ENCODE measurements around the gene PLD2.
"Not testable (repeated sequence)": the region's sequence is repeated elsewhere in the genome, so short reads cannot be mapped to it uniquely, and the experiment has no call there.

PLD2 gene

DNA sequence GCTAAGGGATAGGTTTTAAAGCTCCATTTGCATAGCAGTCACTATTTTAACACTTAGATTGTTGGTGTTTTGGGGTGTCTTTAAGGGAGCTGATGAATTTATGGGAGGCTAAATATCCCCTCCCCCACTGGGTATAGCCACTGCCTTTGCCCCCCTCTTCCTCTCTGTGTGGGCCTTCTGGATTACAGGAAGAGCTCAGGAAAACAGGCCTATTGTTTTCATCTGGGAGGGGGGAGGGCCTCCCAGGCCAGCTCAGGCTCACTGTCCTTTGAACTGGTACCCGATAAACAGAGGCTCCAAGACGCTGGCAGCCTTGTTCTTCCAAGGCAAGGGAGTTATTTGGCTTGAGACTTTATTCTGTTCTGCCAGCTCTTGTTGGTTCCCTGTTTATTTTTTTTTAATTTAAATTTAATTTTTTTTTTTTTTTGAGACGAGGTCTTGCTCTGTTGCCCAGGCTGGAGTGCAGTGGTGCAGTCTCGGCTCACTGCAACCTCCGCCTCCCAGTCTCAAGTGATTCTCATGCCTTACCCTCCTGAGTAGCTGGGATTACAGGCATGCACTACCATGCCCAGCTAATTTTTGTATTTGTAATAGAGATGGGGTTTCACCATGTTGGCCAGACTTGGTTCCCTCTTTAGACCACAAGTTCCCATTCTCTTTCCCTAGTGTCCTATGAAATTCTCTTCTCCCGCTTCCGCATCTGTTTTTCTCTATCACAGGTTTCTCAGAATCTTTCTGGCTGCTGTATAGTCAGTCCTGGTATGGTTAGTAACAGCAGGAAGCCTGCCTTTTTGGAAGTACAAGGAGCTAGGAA lies 51.3 kb downstream of the PLD2 start:
- DNase-seq: no peak

DNA sequence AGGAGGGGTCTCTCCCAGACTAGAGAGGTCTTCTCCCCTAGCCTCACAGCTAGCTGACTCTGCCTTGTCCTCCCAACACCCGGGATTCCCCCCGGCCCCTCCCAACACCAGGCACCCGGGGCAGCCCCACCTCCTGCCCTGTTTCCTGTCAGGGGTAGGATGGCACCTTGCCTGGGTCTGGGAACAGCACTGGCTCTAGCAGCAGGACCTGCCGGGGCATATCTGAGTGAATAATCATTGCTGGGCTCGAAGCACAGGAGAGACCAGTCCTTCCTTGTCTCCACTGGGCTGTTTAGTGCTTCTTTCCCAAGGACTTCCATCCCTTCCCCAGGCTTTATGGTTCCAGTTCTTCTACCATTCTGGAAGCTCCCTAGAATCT lies 51.9 kb downstream of the PLD2 start:
- no peak for DNase-seq

DNA sequence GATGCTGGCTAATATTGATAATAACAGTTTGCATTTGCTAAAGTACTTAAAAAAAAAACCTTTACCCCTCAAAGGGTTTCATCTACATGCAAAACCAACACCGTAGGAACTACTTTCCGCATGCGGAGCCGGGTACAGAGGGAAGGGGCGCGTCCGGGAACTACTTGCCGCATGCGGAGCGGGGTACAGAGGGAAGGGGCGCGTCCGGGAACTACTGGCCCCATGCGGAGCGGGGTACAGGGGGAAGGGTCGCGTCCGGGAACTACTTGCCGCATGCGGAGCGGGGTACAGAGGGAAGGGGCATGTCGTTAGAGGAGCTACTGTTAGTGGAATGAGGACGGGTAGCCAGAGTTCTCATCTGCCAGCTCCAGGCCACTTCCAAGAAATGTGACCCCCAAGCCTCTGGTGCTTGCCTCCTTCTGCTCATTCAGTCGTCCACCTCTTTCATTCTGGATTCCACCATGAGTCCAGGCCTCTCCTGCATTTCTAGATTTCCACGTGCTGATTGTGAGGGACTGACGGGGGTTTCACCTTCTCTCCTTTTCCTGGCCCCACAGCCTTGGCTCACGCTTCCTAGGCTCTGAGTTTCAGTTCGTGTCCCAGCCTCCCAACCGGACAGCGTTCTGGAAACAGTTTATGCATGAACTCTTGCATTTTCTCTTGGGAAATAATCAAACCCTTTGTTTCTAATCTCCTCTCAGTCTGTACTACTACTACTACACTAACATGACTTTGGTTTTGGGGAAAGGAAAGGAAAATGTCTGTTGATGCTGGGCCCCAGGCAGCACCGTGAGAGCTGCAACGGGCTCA lies 53.1 kb downstream of the PLD2 start:
- no peak for DNase-seq

DNA sequence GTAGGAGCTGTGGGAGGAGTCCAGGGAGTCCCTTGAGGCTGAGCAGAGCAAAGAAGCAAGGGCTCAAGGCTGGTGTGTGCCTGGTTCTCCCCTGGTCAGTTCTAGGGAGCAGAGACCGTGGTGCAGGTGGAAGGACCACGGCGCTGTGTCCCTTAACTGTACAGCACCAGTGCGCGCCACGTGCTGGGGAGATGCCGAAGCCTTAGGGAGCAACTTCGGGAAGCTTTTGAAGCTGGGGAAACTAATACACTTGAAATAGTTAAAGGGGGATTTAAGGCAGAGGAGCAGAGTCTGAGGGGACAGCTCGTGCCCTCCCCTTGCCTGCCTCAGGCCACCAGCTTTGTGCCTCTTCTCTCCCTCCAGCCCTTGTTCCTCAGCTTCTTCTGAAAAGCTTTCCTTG lies 53.7 kb downstream of the PLD2 start:
- no peak for DNase-seq

DNA sequence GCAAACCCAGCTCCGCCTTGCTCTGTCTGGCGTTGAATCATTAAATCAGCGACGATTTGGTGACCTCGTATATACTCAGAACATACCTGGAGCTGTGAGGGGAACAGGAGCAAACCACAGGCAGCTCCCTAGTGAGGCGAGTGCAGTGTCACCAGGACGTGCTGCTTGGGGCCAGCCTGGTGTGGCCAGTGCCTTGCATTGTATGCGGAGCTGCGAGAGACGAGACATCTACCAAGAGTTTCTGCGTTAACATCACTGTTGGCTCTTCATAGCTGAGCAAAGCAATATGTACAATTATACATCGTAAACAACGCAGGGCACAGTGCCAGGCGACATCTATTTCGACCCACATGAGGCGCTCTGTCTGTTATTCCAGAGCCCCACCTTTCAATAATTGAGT lies 54.1 kb downstream of the PLD2 start:
- DNase-seq: no peak

DNA sequence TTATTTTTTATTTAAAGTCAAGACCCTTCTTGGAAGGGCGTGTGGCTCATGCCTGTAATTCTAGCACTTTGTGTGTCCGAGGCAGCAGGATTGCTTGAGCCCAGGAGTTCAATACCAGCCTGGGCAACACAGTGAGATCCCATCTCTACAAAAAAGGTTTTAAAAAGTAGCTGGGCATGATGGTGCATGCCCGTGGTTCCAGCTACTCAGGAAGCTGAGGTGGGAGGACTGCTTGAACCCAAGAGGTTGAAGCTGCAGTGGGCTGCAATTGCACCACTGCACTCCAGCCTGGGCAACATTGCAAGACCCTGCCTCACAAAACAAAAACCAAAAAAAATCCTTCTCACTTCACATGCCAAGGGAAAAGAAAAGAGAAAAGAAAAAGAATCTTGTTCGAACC lies 55.8 kb downstream of the PLD2 start:
- no peak for DNase-seq

DNA sequence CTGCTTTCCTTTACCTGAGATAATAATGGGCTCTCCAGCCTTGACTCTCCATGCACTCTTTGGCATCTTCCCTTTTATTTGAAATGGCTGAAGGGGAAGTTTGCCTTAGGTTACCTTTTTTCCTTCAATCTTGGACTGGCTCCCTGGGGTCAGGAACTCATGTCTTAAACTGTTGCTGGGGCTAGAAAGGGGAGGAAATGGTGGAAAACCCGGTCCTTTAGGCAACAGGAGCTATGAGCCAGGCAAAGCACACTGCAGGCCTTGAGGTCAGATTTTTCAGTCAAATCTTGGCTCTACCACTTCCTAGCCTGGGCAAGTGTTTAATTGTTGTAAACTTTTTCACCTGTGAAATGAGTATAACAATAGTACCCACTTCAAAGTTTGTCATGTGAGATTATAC lies 56.4 kb downstream of the PLD2 start:
- DNase-seq: no peak

DNA sequence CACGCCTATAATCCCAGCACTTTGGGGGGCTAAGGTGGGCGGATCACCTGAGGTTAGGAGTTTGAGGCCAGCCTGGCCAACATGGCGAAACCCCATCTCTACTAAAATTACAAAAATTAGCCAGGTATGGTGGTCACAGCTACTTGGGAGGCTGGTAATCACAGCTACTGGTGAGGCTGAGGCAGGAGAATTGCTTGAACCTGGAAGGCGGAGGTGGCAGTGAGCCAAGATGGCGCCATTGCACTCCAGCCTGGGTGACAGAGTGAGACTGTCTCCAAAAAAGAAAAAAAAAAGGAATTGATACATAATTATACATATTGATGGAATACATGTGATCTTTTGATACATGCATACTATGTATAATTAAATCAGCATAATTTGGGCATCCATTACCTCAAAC lies 60.6 kb downstream of the PLD2 start:
- DNase-seq: not testable (repeated sequence)

DNA sequence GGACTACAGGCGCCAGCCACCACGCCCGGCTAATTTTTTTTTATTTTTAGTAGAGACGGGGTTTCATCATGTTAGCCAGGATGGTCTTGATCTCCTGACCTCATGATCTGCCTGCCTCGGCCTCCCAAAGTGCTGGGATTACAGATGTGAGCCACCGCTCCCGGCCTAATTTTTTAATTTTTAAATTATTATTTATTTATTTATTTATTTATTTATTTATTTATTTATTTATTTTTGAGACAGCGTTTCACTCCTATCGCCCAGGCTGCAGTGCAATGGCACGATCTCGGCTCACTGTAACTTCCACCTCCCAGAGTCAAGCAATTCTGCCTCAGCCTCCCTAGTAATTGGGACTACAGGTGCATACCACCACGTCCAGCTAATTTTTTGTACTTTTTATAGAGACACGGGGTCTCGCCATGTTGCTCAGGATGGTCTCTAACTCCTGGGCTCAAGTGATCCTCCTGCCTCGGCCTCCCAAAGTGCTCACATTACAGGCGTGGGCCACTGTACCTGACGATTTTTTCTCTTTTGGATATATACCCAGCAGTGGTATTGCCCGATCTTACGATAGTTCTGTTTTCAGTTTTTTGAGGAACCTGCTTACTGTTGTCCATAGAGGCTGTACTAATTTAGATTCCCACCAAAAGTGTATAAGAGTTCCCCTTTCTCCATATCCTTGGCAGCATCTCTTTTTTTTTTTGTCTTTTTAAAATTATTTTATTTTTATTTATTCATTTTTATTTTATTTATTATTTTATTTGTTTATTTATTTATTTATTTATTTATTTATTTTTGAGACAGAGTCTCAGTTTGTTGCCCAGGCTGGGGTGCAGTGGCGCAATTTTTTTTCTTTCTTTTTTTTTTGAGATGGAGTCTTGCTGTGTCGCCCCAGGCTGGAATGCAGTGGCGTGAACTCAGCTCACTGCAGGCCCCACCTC lies 62.4 kb downstream of the PLD2 start:
- not testable (repeated sequence) for DNase-seq

DNA sequence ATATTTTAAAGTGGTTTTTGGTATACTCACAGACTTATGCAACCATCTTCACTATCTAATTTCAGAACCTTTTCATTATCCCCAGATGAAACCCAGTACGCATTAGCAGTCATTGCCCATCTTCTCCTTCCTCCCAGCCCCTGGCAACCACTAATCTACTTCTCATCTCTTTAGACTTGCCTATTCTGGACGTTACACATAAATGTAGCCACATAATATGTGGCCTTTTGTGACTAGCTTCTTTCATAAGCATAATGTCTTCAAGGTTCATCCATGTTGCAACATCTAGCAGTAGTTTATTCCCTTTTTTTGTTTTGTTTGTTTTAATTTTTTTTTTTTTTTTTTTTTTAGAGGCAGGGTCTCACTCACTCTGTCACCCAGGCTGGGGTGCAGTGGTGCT lies 63.9 kb downstream of the PLD2 start:
- no peak for DNase-seq

DNA sequence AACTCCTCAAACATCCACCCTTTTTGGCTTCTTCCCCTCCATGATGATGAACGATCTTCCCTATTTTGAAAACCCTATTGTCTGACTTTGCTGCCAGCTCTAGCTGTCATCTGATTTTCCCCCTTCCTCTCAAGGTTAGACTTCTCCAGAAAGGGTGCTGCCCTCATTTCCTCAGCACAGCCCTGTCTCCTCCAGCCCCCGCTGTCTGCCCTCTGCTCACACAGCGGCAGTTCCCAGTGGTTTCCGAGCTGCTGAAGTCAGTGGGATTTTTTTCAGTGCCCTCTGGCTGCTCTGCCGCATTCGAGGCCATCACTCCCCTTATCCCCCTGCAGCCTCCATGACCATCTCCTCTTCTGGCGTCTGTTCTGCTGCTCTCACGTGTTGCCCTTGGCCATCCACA lies 65.8 kb downstream of the PLD2 start:
- no peak for DNase-seq
